Stimulated activated naive CD4-positive, alpha-beta T cell treated with Interleukin-2 at 50 U/mL for 16 hours (primary cell): Measurements from ENCODE around the gene ANKRD27.
"Not testable (repeated sequence)": the region's sequence is repeated elsewhere in the genome, so short reads cannot be mapped to it uniquely, and the experiment has no call there.

Experiments
- DNase-seq: peaks from one replicate; lab custom pipeline; 2025; lab: John Stamatoyannopoulos, UW

Gene ANKRD27

GRCh38 chr19:32599736-32600157 lies 75.2 kb downstream of the ANKRD27 start:
- peak; percentile 9 for DNase-seq

- DNase-seq, result no peak
Observed at GRCh38 chr19:32599258-32599657, 75.7 kb downstream of the ANKRD27 start.

GRCh38 chr19:32598022-32598421 lies 77.0 kb downstream of the ANKRD27 start:
- DNase-seq, result no peak

GRCh38 chr19:32595491-32595890 lies 79.5 kb downstream of the ANKRD27 start:
- DNase-seq, result no peak

GRCh38 chr19:32594021-32594420 lies 81.0 kb downstream of the ANKRD27 start:
- DNase-seq, result no peak

- not testable (repeated sequence) for DNase-seq
Observed at GRCh38 chr19:32587747-32588504, 87.1 kb downstream of the ANKRD27 start.

- DNase-seq, result no peak
Observed at GRCh38 chr19:32581705-32582179, 93.2 kb downstream of the ANKRD27 start.

- peak; percentile 97 for DNase-seq
Observed at GRCh38 chr19:32580901-32581704, 93.9 kb downstream of the ANKRD27 start, which contains the start of gene PDCD5. Gene PDCD5 (plus strand): TSS chr19:32581190. CDS start chr19:32581262, 72 bp downstream.

GRCh38 chr19:32580353-32580900 lies 94.6 kb downstream of the ANKRD27 start:
- no peak for DNase-seq

GRCh38 chr19:32576790-32577189 lies 98.2 kb downstream of the ANKRD27 start:
- no peak for DNase-seq

- no peak for DNase-seq
Observed at GRCh38 chr19:32573492-32573794, 101.5 kb downstream of the ANKRD27 start.

- not testable (repeated sequence) for DNase-seq
Observed at GRCh38 chr19:32572700-32573491, 102.1 kb downstream of the ANKRD27 start.

GRCh38 chr19:32571471-32572075 lies 103.4 kb downstream of the ANKRD27 start:
- DNase-seq, result not testable (repeated sequence)

- no peak for DNase-seq
Observed at GRCh38 chr19:32570081-32570785, 104.7 kb downstream of the ANKRD27 start.

- DNase-seq, result no peak
Observed at GRCh38 chr19:32567486-32567885, 107.5 kb downstream of the ANKRD27 start.

- DNase-seq, result no peak
Observed at GRCh38 chr19:32566246-32566830, 108.6 kb downstream of the ANKRD27 start.

GRCh38 chr19:32563761-32564160 lies 111.2 kb downstream of the ANKRD27 start:
- no peak for DNase-seq

- no peak for DNase-seq
Observed at GRCh38 chr19:32558607-32559228, 116.3 kb downstream of the ANKRD27 start.

GRCh38 chr19:32555786-32556185 lies 119.2 kb downstream of the ANKRD27 start:
- DNase-seq, result no peak

- no peak for DNase-seq
Observed at GRCh38 chr19:32550666-32551065, 124.3 kb downstream of the ANKRD27 start.
